Stimulated activated CD8-positive, alpha-beta memory T cell treated with anti-CD3 and anti-CD28 coated beads, Interleukin-7, amount 100 ng/mL, for 24 hours (primary cell): ENCODE measurements around the gene ZBTB20.

Experiments
- DNase-seq: peaks from one replicate; pipeline ENCODE4 v3.0.0-alpha.2; 2020; ENCODE audit warnings: low read depth

Gene ZBTB20

GRCh38 chr3:114284644-114285043, 862.4 kb downstream of the ZBTB20 start:
- no peak for DNase-seq
